HepG2 (cell line): ENCODE results near the gene SMARCA4. TPM values are rescaled to one million over a fixed set of nuclear protein-coding genes. Genes with fewer than 3 reads are reported as not detected.

Experiments
- ATAC-seq: fragments of 200-7000 bp; cut with Tn5 transposase; 3 replicates; pipeline ENCODE4 v1.9.1; 2020; ENCODE audit warnings: mild to moderate bottlenecking, moderate library complexity
- BruUV-seq: library from RNA; stranded (reverse); fragments of 400-500 nt; replicated peaks from 2 replicates; lab custom pipeline; 2021; lab: Mats Ljungman, UMichigan
- CTCF ChIA-PET: fragments of 300-600 bp; formaldehyde crosslinking; extraction: SDS; loops from one replicate; lab custom pipeline; 2021; ENCODE audit warnings: low total read pairs, inconsistent platforms, low intra/inter-chr PET ratio; lab: Yijun Ruan, JAX
- POLR2A ChIA-PET: fragments of 350-600 bp; sonication (Branson Sonifier 250); formaldehyde crosslinking; loops from one replicate; lab custom pipeline; 2020; ENCODE audit warnings: antibody characterized with exemption, inconsistent platforms; lab: Yijun Ruan, JAX
- DNase-seq: peaks from one replicate; pipeline ENCODE4 v3.0.0-alpha.2; 2015; ENCODE audit warnings: low spot score
- FAIRE-seq: peaks from 3 replicates; lab custom pipeline; 2011; peaks lifted over from hg19 to GRCh38; lab: Jason Lieb, UNC
- H2AFZ ChIP-seq: one replicate; pipeline ENCODE4 v1.6.1; 2011; ENCODE audit warnings: low read length, inconsistent platforms
- H3K27ac ChIP-seq: fragments of 300-600 bp; 3 replicates; pipeline ENCODE4 v1.8.0; 2011; ENCODE audit warnings: mixed run types, mild to moderate bottlenecking, mixed read lengths, low read length, inconsistent platforms; ENCODE audit not compliant: insufficient read depth; ENCODE audit errors: extremely low read length
- H3K27me3 ChIP-seq, 2 experiments: fragments of 200-600 bp in 1 of 2; 2 replicates in 1 of 2; 3 replicates in 1 of 2; pipeline versions ENCODE4 v1.6.0 to v1.8.0; 2011; ENCODE audit warnings: low read length in 2 of 2, mild to moderate bottlenecking in 2 of 2, moderate library complexity in 2 of 2, inconsistent platforms in 1 of 2; ENCODE audit not compliant: insufficient read depth in 2 of 2, control insufficient read depth in 1 of 2
- H3K36me3 ChIP-seq, 2 experiments: fragments of 200-600 bp in 1 of 2; replicated peaks in 1 of 2; 2 replicates in 1 of 2; 3 replicates in 1 of 2; pipeline versions ENCODE4 v1.5.1 to v1.8.0; 2011; ENCODE audit warnings: low read length in 2 of 2, inconsistent platforms in 1 of 2; ENCODE audit not compliant: insufficient read depth in 2 of 2, control insufficient read depth in 1 of 2
- H3K4me1 ChIP-seq: 2 replicates; pipeline ENCODE4 v1.5.1; 2012; ENCODE audit warnings: low read length, inconsistent platforms; ENCODE audit not compliant: insufficient read depth
- H3K4me2 ChIP-seq: 2 replicates; pipeline ENCODE4 v1.6.0; 2011; ENCODE audit warnings: low read depth, low read length, inconsistent platforms
- H3K4me3 ChIP-seq, 3 experiments: fragments of 200-600 bp in 1 of 3; sonication (generic), shearing (Covaris generic) in 1 of 3; replicated peaks in 1 of 3; 2 replicates each; pipeline ENCODE4 v1.5.1; 2011 to 2016; ENCODE audit warnings: low read length in 3 of 3, inconsistent platforms in 2 of 3, low read depth in 2 of 3, mild to moderate bottlenecking in 2 of 3, control low read depth in 1 of 3, mixed read lengths in 1 of 3; ENCODE audit not compliant: insufficient read depth in 1 of 3
- H3K79me2 ChIP-seq: one replicate; pipeline ENCODE4 v1.6.1; 2011; ENCODE audit warnings: low read length, inconsistent platforms; ENCODE audit not compliant: insufficient read depth
- H3K9ac ChIP-seq: 2 replicates; pipeline ENCODE4 v1.6.0; 2011; ENCODE audit warnings: mild to moderate bottlenecking, low read depth, low read length, inconsistent platforms; ENCODE audit not compliant: insufficient read depth
- H3K9me3 ChIP-seq: 2 replicates; pipeline ENCODE4 v1.5.1; 2012; ENCODE audit warnings: mild to moderate bottlenecking, low read length
- H4K20me1 ChIP-seq: 2 replicates; pipeline ENCODE4 v1.6.0; 2011; ENCODE audit warnings: inconsistent platforms, mild to moderate bottlenecking, low read length, moderate library complexity; ENCODE audit not compliant: insufficient read depth
- FOXA3 ChIP-seq: IDR thresholded peaks from 2 replicates; pipeline ENCODE4 v1.6.1; 2016; ENCODE audit warnings: missing genetic modification reagents, missing compliant biosample characterization
- HOXA5 ChIP-seq: sonication (generic); formaldehyde crosslinking; IDR thresholded peaks from 2 replicates; pipeline ENCODE4 v1.4.0; 2020; ENCODE audit warnings: missing genetic modification reagents
- NFKBIZ ChIP-seq: IDR thresholded peaks from 2 replicates; pipeline ENCODE4 v1.6.1; 2018; ENCODE audit warnings: missing genetic modification reagents, missing compliant biosample characterization
- NKX3-1 ChIP-seq: sonication (generic); formaldehyde crosslinking; IDR thresholded peaks from 2 replicates; pipeline ENCODE4 v1.5.0; 2020; ENCODE audit warnings: missing genetic modification reagents
- SRSF1 ChIP-seq: fragments of 200-400 bp; formaldehyde crosslinking; optimal IDR thresholded peaks from 2 replicates; pipeline ENCODE3; 2017; ENCODE audit warnings: mild to moderate bottlenecking, low read depth, low read length, moderate library complexity
- ZFP90 ChIP-seq: sonication (generic); formaldehyde crosslinking; IDR thresholded peaks from 2 replicates; pipeline ENCODE4 v1.8.0; 2022; ENCODE audit warnings: missing genetic modification reagents, mild to moderate bottlenecking, inconsistent platforms, borderline replicate concordance
- ZNF138 ChIP-seq: sonication (generic); formaldehyde crosslinking; IDR thresholded peaks from 2 replicates; pipeline ENCODE4 v1.5.0; 2020; ENCODE audit warnings: mild to moderate bottlenecking, low read depth, missing genetic modification reagents
- ZNF3 ChIP-seq: IDR thresholded peaks from 2 replicates; pipeline ENCODE4 v1.7.0; 2017; ENCODE audit warnings: inconsistent platforms
- ZNF446 ChIP-seq: sonication (generic); formaldehyde crosslinking; IDR thresholded peaks from 2 replicates; pipeline ENCODE4 v1.5.0; 2020; ENCODE audit warnings: mild to moderate bottlenecking, missing genetic modification reagents
- ZNF484 ChIP-seq: sonication (generic); formaldehyde crosslinking; IDR thresholded peaks from 2 replicates; pipeline ENCODE4 v1.5.1; 2020; ENCODE audit warnings: mild to moderate bottlenecking, low read depth, missing genetic modification reagents, borderline replicate concordance
- WGBS: methylation state at CpG from one replicate; pipeline ENCODE4 v1.1.6; 2017; ENCODE audit warnings: low lambda C conversion rate; 5-methylcytosine and 5-hydroxymethylcytosine counted together
- in situ Hi-C: cut with HindIII; loops from 2 replicates; pipeline ENCODE4 v1.10.0; 2017; ENCODE audit warnings: low pct_unique_long_range_greater_than_20kb; ENCODE audit not compliant: extremely low pct_ligation_motif_present
- intact Hi-C: fragments of 100-400 bp; cut with micrococcal nuclease; formaldehyde crosslinking; loops from one replicate; pipeline ENCODE4 v1.10.0; 2022; ENCODE audit not compliant: unreplicated experiment
- polyA plus RNA-seq, 8 experiments: library from polyadenylated mRNA; depleted of rRNA in 3 of 8; stranded (reverse) in 7 of 8; unstranded in 1 of 8; fragments of >200 nt; fragmentation: Illumina TruSeq in 4 of 8; extraction: Trizol in 4 of 8; gene quantifications; 2 replicates each; pipeline versions ENCODE4 v1.2.1 to v1.2.3, GENCODE V29; 2011 to 2016; ENCODE audit warnings: low read depth in 4 of 8, missing spikeins in 1 of 8, mixed read lengths in 1 of 8; ENCODE audit not compliant: insufficient read depth in 1 of 8
- total RNA-seq, 5 experiments: library from RNA; depleted of rRNA; stranded (reverse); fragments of >200 nt; fragmentation: Illumina TruSeq; extraction: Trizol; gene quantifications; 2 replicates each; pipeline ENCODE4 v1.2.3, GENCODE V29; 2016; ENCODE audit warnings: low read depth in 1 of 5
- TF ChIP-seq, protein P1 (sequence below): sonication (generic); formaldehyde crosslinking; IDR thresholded peaks from 2 replicates; pipeline ENCODE4 v1.4.0; 2020; ENCODE audit warnings: mild to moderate bottlenecking, missing genetic modification reagents
- TF ChIP-seq, protein P2 (sequence below): sonication (generic); formaldehyde crosslinking; IDR thresholded peaks from 2 replicates; pipeline ENCODE4 v1.4.0; 2020; ENCODE audit warnings: missing genetic modification reagents
- TF ChIP-seq, protein P3 (sequence below): sonication (generic); formaldehyde crosslinking; IDR thresholded peaks from 2 replicates; pipeline ENCODE4 v1.8.1; 2022; ENCODE audit warnings: low read depth, mild to moderate bottlenecking, missing genetic modification reagents
- TF ChIP-seq, protein P4 (sequence below): sonication (generic); formaldehyde crosslinking; IDR thresholded peaks from 2 replicates; pipeline ENCODE4 v1.5.1; 2020; ENCODE audit warnings: mild to moderate bottlenecking, missing genetic modification reagents, moderate library complexity

Gene SMARCA4
- total and polyA plus RNA-seq, 2 of the 13 experiments (the other 11 are each of a cell fraction or from before 2014, with no cell fraction given), result 25.4 to 45.9 TPM

DNA sequence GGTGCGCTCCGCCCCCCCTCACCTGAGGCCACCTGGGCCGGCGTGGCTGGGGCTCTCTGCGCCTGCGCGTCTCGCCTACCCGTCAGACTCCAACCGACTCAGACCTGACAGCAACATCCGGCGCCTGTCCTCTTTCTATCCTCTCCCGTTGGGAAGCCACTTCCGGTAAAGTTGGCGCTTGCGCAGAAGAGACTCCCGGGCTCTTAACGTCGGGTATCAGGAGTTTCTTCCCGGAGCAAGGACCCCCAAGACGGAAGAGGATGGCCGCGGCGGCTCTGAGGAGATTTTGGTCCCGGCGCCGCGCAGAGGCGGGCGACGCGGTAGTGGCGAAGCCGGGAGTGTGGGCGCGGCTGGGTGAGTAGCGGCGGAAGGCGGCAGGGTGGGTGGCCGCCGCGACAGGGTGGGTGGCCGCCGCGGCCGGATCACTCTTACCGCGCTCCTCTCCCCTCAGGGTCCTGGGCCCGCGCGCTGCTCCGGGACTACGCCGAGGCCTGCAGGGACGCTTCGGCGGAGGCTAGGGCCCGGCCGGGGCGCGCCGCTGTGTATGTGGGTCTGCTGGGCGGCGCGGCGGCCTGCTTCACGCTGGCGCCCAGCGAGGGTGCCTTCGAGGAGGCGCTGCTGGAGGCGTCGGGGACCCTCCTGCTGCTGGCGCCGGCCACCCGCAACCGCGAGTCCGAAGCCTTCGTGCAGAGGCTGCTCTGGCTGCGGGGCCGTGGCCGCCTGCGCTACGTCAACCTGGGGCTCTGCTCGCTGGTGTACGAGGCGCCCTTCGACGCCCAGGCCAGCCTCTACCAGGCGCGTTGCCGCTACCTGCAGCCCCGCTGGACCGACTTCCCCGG is 32.0 kb upstream of the SMARCA4 start, which contains the start of the genes TIMM29 and YIPF2 (continued):
- TF ChIP-seq ZNF138 (CRISPR knock-in tag) (0 out of 2 replicates have a peak, but pooled peaks have one; percentile 70), ZFP90 (CRISPR knock-in tag) (peak; percentile 92), ZNF484 (no peak), NFKBIZ (CRISPR knock-in tag) (peak; percentile 78; the same call in 1 of the 2 replicates), FOXA3 (CRISPR knock-in tag) (peak; percentile 54), HOXA5 (peak; percentile 63), SRSF1 (peak; percentile 86), ZNF446 (no peak)
- TF ChIP-seq, protein P1, sequence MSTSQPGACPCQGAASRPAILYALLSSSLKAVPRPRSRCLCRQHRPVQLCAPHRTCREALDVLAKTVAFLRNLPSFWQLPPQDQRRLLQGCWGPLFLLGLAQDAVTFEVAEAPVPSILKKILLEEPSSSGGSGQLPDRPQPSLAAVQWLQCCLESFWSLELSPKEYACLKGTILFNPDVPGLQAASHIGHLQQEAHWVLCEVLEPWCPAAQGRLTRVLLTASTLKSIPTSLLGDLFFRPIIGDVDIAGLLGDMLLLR (CRISPR knock-in tag), result 0 out of 2 replicates have a peak, but pooled peaks have one; percentile 24
- TF ChIP-seq, protein P2, sequence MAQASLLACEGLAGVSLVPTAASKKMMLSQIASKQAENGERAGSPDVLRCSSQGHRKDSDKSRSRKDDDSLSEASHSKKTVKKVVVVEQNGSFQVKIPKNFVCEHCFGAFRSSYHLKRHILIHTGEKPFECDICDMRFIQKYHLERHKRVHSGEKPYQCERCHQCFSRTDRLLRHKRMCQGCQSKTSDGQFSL, result peak; percentile 81

DNA sequence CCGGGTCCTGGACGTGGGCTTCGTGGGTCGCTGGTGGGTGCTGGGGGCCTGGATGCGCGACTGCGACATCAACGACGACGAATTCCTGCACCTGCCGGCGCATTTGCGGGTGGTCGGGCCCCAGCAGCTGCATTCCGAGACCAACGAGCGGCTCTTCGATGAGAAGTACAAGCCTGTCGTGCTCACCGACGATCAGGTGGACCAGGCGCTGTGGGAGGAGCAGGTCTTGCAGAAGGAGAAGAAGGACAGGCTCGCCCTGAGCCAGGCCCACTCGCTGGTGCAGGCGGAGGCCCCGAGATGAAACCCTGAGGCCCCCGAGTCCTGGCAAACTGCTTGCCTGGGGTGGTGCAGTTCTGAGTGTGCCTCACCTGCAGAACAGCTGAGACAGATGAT is 31.4 kb upstream of the SMARCA4 start:
- no TSS peak for BruUV-seq
- Histone ChIP-seq H3K4me3 (peak overlapping the region; percentile 90 to 99 (median 96)), H3K27ac (peak overlapping the region; percentile 83), H3K9me3 (no peaks in the 10 kb centered on the region), H3K9ac (peak overlapping the region; percentile 93), H3K36me3 (peaks cover 0 to 5% of the 10 kb centered on the region in 2 experiments; a peak in 2 of 5 replicates), H3K4me1 (peaks cover 24% of the 10 kb centered on the region), H2AFZ (no peak overlapping the region), H4K20me1 (no peaks in the 10 kb centered on the region), H3K4me2 (peak overlapping the region; percentile 83), H3K27me3 (no peaks in the 10 kb centered on the region; a peak in 1 of 5 replicates), H3K79me2 (peaks cover 34% of the 10 kb centered on the region)
- ChIA-PET POLR2A (interaction anchor here (1.6 kb wide), 1 partner anchor 10 kb away, joined by 6 read pairs; no protein-coding TSS in a partner anchor), CTCF (no interaction called here)
- DNase-seq, result no peak
- 4% methylated on average over 4 of the region's 27 CpGs for whole genome bisulfite sequencing
- no peak for FAIRE-seq
- in situ Hi-C loops (no loop called here), intact Hi-C loops (loop anchor here (10.0 kb wide), 1 partner anchor 55 kb away; the partner anchor contains the start of gene CARM1)
- ATAC-seq, result peak; percentile 28
- TF ChIP-seq ZNF3 (CRISPR knock-in tag) (no peak), NKX3-1 (no peak)
- TF ChIP-seq, protein P3, sequence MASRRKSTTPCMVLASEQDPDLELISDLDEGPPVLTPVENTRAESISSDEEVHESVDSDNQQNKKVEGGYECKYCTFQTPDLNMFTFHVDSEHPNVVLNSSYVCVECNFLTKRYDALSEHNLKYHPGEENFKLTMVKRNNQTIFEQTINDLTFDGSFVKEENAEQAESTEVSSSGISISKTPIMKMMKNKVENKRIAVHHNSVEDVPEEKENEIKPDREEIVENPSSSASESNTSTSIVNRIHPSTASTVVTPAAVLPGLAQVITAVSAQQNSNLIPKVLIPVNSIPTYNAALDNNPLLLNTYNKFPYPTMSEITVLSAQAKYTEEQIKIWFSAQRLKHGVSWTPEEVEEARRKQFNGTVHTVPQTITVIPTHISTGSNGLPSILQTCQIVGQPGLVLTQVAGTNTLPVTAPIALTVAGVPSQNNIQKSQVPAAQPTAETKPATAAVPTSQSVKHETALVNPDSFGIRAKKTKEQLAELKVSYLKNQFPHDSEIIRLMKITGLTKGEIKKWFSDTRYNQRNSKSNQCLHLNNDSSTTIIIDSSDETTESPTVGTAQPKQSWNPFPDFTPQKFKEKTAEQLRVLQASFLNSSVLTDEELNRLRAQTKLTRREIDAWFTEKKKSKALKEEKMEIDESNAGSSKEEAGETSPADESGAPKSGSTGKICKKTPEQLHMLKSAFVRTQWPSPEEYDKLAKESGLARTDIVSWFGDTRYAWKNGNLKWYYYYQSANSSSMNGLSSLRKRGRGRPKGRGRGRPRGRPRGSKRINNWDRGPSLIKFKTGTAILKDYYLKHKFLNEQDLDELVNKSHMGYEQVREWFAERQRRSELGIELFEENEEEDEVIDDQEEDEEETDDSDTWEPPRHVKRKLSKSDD (CRISPR knock-in tag), result no peak
- TF ChIP-seq, protein P4, sequence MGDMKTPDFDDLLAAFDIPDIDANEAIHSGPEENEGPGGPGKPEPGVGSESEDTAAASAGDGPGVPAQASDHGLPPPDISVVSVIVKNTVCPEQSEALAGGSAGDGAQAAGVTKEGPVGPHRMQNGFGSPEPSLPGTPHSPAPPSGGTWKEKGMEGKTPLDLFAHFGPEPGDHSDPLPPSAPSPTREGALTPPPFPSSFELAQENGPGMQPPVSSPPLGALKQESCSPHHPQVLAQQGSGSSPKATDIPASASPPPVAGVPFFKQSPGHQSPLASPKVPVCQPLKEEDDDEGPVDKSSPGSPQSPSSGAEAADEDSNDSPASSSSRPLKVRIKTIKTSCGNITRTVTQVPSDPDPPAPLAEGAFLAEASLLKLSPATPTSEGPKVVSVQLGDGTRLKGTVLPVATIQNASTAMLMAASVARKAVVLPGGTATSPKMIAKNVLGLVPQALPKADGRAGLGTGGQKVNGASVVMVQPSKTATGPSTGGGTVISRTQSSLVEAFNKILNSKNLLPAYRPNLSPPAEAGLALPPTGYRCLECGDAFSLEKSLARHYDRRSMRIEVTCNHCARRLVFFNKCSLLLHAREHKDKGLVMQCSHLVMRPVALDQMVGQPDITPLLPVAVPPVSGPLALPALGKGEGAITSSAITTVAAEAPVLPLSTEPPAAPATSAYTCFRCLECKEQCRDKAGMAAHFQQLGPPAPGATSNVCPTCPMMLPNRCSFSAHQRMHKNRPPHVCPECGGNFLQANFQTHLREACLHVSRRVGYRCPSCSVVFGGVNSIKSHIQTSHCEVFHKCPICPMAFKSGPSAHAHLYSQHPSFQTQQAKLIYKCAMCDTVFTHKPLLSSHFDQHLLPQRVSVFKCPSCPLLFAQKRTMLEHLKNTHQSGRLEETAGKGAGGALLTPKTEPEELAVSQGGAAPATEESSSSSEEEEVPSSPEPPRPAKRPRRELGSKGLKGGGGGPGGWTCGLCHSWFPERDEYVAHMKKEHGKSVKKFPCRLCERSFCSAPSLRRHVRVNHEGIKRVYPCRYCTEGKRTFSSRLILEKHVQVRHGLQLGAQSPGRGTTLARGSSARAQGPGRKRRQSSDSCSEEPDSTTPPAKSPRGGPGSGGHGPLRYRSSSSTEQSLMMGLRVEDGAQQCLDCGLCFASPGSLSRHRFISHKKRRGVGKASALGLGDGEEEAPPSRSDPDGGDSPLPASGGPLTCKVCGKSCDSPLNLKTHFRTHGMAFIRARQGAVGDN (CRISPR knock-in tag), result peak; percentile 4; the same call in 1 of the 2 replicates
